SKM-1 treated with dmso at 0.1 percent for 144 hours (cell line): ENCODE results near the gene FCHO1.

ENCODE experiments used
- DNase-seq: peaks from one replicate; lab custom pipeline; 2025; ENCODE audit not compliant: unreplicated experiment; lab: John Stamatoyannopoulos, UW

FCHO1 gene, protein sequence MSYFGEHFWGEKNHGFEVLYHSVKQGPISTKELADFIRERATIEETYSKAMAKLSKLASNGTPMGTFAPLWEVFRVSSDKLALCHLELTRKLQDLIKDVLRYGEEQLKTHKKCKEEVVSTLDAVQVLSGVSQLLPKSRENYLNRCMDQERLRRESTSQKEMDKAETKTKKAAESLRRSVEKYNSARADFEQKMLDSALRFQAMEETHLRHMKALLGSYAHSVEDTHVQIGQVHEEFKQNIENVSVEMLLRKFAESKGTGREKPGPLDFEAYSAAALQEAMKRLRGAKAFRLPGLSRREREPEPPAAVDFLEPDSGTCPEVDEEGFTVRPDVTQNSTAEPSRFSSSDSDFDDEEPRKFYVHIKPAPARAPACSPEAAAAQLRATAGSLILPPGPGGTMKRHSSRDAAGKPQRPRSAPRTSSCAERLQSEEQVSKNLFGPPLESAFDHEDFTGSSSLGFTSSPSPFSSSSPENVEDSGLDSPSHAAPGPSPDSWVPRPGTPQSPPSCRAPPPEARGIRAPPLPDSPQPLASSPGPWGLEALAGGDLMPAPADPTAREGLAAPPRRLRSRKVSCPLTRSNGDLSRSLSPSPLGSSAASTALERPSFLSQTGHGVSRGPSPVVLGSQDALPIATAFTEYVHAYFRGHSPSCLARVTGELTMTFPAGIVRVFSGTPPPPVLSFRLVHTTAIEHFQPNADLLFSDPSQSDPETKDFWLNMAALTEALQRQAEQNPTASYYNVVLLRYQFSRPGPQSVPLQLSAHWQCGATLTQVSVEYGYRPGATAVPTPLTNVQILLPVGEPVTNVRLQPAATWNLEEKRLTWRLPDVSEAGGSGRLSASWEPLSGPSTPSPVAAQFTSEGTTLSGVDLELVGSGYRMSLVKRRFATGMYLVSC

DNA sequence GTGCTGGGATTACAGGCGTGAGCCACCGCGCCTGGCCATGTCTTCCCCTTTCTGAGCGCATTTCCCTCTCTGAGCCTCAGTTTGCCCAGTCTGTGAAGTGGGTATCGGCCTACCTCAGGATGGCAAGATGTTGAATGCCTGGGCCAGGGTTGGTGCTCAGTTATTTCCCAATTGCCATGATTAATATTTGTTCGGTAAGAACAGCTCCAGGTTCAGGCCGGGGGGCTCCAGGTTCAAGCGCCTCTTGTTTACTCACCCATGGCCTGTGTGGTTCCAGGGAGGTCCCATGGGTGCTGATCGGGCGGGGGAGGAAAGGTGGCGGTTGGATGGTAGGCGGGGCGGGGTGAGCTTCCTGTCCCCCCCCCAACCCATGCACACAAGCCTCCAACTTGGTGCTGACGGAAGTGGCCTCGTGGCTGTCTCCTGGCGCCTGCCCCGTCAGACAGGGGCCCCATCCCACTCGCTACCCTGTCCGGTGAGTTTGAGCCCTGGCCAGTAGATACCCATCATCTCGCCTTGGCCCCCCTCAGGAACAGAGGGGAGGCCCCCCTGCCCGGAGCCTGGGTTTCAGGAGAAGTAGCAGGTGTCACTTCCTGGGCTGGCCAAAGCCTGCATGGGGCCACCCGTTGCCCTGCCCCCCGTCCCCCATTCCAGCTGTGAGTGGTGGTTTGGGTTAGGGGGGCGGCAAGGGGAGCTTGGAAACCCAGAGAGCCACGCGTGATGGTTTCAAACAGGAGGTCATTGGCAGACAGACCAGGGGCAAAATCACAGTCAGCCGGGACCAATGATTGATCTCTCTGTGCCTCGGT lies at the start of gene FCHO1:
Gene FCHO1, plus strand, starts transcription at position 375 of the 809 bp plus-strand sequence. CDS start 3,688 bp downstream, outside the sequence.
- DNase-seq, result peak; percentile 50

DNA sequence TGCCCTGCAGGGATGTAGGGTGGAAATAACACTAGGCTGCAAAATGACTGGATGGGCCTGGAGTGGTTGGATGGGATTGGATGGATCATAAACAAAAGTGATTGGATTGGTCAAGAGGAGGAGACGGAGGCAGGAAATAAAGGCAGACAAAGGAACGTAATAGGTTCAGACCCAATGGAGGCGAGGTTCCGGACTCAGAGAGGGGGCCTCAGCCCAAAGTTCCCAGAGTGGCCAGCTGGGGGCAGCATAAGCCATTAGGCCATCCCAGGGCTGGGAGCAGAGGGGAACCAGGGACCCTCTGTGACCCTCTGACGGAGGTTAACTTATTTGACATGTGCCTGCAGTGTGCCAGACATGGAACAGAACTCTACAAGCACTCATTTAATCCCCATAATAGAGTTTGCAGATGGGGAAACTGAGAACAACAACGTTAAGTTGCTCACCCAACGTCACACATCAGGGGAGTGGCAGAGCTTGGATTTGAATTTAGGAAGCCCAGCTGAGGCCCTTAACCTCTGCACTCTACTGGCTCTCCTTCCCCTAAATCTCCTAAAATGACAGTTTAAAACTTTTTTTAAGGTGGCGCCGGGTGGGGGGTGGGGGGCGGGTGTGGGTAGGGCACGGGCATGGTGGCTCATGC lies 47.3 kb upstream of the FCHO1 start:
- DNase-seq, result peak; percentile 24

DNA sequence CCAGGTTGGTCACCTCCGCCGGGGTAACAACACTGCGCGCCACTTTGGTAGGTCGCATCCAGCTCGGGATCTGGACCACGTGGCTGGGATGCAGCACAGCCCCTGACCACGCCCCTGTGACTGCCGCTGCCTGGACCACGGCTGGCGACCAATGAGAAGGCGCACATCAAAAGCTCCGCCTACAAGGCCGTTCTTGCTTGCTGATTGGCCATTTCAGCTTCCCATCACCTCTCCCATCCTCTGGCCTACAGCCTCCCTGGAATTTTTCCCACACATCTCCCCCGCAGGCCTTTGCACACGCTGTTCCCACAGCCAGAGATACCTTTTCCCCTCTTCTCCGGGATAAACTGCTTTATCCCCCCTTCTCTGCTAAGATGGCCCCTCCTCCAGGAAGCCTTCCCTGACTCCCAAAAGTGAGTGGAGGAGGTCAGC lies 44.5 kb upstream of the FCHO1 start:
- DNase-seq, result no peak

DNA sequence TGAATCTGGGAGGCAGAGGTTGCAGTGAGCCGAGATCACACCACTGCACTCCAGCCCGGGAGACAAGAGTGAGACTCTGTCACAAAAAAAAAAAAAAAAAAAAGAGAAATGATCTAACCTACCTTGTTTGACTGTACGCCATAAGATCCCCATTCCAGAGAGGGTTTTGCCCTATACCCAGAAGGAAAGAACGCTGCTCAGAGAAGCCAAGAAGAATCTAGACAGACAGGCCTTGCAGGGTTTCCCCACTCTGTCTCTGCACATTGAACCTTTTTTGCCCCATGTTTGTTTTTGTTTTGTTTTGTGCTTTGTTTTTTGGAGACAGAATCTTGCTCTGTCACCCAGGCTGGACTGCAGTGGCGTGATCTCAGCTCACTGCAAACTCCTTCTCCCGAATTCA lies 39.4 kb upstream of the FCHO1 start:
- DNase-seq, result no peak

DNA sequence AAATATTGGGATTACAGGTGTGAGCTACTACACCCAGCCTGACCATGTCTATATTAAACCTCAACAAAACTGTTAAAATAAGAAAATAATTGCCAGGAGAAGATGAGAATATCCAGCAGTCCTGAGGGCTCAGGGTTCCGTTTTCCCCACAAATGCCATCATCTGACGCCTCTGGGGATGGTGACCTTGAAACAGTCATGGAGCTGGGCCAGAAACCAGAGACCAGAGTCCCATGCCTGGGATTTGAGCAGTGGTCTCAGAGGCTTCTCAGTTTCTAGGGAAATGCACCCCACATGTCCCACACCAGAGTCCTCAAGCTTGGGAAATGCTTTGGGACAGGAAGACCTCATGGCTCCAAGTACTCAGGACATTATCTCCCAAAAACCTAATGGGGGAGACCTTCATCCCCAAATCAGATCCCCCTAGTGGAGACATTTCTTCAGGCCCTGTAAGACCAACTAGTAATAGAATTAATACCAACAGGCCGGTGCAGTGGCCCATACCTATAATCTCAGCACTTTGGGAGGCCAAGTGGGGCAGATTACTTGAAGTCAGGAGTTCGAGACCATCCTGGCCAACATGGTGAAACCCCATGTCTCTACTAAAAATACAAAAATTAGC lies 34.9 kb upstream of the FCHO1 start:
- no peak for DNase-seq

DNA sequence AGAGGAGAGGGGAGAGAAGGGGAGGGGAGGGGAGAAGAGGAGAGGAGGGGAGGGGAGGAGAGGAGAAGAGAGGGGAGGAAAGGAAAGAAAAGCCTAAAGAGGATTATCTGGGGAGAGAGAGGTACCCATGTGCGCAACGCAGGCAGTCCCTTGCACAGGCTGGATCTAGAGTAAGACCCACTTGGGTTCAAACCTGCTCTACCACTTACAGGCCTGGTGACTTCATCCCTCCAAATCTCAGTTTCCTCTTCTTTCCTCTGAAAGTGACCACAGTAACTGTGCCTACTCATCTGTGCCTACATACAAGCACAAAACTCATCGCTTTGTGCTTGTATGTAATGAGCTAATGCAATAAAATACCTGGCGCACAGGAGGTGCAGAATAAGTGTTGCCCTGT lies 32.7 kb upstream of the FCHO1 start:
- peak; percentile 39 for DNase-seq

DNA sequence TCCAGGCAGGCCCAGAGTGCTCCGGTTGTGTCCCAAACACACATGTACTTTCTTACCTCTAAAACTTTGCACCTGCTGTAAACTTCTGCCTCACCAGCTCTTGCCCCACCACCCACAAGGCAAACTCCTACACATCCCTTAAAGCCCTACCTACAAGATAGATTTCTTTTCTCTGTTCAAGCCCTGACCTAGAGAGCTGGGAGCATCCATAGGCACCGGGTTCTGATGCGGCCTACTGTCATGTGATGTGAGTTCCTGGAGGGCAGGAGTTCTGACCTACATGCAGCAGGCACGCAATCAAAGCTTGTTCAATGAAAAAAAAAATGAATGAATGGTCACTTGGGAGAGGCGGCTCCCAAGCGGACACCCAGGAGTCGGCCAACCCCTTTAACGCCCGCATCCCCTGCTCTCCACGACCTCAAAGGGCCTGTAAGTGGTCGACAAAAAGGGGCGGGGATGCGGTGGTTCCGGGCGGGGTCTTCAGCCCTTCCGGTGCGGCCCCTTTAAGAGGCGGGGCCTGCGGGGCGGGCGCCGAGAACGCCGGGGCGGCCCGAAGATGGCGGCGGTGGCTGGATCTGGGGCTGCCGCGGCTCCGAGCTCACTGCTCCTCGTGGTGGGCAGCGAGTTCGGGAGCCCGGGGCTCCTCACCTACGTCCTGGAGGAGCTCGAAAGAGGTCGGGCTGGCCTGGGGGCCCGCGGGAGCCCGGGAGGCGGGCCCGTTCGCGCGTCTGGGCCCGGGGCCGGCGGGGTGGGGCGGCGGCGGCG lies 32.1 kb upstream of the FCHO1 start, which contains the start of gene MAP1S:
Gene MAP1S, plus strand, starts transcription at position 534 of the 765 bp plus-strand sequence. Its CDS starts 23 bp downstream, at position 557.
- peak; percentile 28 for DNase-seq

DNA sequence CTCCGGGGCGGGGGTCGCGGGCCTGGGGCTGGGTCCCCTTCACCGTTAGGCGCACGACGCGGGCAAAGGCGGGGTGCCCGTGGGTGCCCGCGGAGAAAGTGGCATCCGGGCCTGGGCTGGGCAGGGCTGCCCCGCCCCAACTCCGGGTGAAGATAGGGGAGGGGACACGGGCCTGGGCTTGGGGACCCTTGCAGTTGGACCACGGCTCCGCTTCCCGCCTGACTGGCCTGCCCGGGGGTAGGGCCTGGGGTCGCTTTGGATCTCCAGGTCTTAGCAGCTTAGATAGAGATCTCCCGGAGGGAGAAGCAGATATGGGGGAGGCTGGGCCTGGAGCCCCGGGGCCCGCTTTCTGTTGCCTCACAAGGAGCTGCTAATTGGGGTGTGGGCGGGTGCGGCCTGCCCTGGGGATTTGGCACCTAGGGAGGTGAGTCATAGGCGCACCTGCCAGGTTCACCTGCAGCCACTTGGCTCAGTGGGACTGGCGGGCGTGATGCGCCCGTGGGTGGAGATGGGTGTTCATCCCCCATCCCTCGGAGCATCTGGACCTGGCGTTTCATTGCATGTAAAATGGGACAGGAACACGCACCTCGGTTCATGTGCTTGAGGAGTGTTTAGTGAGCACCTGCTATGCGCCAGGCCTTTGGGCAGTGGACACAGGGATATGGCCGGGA lies 31.4 kb upstream of the FCHO1 start:
- no peak for DNase-seq

DNA sequence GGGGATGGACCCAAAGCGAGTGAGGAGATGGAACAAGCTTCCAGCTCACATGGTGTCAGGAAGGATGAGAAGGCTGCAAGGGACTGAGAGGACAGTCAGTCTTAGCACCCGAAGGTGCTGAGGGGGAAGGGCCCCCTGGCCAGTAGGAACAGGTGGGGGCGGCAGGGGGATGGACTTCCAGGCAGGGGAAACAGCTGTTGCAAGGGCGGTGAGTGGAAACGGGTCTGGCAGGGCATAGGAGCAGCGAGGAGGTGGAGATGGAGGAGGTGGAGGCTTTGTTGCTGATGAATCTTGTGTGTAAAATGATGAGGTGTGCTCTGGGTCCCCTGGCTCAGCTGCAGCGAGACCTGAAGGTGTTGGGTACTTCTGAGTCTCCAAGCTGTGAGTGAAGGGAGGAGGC lies 30.8 kb upstream of the FCHO1 start:
- DNase-seq, result no peak

DNA sequence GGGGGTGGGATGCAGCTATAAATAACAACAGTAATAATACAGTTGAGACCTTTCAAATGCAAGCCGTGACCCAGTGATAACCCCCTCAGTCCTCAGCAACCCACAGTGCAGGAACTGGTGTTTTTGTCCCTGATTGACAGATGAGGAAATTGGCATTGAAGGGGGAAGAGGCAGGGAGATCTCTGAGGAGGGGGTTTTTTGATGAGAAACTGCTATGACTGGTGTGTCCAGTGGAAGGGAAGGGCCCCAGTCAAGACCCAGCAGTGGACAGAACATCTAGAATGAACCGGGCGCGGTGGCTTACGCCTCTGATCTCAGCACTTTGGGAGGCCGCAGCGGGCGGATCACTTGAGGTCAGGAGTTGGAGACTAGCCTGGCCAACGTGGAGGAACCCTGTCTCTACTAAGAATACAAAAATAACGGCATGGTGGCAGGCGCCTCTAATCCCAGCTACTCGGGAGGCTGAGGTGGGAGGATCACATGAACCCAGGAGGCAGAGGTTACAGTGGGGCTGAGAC lies 30.1 kb upstream of the FCHO1 start:
- no peak for DNase-seq

DNA sequence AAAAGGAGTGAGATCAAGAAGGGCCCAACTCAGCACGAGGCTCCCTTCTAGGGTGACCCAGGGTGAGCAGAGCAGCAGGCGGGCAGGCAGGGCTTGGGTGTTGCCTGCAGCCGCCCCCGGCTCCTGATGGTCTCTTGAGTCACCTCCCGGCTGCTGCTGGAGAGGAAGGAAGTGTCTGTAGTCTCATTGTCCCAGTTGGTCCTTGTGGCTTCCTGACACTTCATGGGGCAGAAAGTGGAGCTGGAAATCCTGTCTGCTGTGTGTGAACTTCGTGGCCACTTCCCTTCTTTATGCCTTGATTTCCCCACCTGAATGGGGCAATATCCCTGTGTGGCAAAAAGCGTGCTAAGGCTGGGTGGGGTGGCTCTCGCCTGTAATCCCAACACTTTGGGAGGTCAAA lies 29.5 kb upstream of the FCHO1 start:
- DNase-seq, result peak; percentile 90

DNA sequence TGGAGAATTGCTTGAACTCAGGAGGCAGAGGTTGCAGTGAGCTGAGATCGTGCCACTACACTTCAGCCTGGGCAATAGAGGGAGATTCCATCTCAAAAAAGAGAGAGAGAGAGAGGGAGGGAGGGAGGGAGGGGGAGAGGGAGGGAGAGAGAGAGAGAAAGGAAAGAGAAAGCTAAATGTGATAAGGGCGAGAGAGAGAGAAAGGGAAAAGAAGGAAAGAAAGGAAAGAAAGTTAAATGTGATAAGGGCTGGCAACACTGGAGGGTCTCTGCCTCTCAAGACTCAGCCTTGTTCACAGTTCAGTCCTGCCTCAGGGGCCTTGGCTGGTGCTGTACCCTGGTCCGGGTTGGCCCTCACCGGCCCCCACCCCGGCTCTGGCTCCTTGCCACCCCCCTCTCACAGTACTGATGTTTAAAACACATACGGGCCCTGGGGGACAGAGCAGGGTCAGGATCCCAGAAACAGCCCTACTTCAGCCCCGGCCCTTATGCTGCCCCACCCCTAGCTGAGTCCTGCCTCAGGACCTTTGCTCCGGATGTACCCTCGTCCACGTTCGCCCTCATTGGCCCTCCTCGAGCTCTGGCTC lies 28.5 kb upstream of the FCHO1 start:
- no peak for DNase-seq

DNA sequence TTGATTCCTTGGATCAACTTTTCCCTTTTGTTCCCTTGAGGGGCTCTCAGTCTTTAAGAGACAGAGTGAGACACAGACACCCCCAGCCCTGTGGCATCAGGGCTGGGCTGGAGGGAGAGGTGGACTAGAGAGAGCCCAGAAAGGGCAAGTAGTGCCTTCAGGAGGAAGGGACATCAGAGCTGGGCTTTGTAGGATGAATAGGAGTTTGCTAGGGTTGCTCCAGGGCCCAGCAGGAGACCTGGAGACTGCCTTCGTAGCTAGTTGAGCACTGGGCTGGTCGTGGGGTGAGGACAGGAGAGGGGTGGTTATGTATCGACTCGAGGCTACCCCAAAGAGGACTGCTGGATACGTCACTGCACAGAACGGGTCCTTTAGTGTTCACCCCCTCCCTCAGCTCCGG lies 26.6 kb upstream of the FCHO1 start:
- DNase-seq, result no peak

DNA sequence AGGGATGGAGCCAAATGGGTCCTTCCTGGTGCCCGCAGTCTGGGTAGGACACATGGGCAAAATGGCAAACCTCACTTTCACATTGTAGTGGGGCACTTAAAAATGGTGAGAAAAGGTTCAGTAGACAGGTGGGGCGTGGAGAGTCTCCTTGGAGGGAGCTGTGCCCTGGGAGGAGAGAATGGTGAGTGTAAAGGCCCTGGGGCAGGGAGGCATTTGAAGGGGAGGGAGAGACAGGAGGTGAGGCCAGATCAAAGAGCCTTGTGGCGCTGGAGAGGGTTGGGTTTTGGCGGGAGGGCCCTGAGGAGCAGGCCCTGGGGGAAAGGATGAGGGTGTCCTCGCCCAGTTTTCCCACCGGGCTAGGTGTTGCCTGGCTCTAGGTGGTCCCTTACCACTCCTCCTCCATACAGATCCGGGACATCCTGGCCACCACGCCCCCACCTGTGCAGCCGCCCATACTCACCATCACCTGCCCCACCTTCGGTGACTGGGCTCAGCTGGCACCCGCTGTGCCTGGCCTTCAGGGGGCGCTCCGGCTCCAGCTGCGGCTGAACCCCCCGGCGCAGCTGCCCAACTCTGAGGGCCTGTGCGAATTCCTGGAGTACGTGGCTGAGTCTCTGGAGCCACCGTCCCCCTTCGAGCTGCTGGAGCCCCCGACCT lies 25.7 kb upstream of the FCHO1 start:
- DNase-seq, result no peak

DNA sequence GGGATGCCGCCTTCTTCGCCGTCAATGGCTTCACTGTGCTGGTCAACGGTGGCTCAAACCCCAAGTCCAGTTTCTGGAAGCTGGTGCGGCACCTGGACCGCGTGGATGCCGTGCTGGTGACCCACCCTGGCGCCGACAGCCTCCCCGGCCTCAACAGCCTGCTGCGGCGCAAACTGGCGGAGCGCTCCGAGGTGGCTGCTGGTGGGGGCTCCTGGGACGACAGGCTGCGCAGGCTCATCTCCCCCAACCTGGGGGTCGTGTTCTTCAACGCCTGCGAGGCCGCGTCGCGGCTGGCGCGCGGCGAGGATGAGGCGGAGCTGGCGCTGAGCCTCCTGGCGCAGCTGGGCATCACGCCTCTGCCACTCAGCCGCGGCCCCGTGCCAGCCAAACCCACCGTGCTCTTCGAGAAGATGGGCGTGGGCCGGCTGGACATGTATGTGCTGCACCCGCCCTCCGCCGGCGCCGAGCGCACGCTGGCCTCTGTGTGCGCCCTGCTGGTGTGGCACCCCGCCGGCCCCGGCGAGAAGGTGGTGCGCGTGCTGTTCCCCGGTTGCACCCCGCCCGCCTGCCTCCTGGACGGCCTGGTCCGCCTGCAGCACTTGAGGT lies 25.0 kb upstream of the FCHO1 start:
- DNase-seq, result no peak

DNA sequence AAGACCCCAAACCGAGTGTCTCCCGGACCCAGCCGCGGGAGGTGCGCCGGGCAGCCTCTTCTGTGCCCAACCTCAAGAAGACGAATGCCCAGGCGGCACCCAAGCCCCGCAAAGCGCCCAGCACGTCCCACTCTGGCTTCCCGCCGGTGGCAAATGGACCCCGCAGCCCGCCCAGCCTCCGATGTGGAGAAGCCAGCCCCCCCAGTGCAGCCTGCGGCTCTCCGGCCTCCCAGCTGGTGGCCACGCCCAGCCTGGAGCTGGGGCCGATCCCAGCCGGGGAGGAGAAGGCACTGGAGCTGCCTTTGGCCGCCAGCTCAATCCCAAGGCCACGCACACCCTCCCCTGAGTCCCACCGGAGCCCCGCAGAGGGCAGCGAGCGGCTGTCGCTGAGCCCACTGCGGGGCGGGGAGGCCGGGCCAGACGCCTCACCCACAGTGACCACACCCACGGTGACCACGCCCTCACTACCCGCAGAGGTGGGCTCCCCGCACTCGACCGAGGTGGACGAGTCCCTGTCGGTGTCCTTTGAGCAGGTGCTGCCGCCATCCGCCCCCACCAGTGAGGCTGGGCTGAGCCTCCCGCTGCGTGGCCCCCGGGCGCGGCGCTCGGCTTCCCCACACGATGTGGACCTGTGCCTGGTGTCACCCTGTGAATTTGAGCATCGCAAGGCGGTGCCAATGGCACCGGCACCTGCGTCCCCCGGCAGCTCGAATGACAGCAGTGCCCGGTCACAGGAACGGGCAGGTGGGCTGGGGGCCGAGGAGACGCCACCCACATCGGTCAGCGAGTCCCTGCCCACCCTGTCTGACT lies 24.1 kb upstream of the FCHO1 start:
- no peak for DNase-seq
